ENCODE measurements around the gene ENPP5.
"Not testable (repeated sequence)": the region's sequence is repeated elsewhere in the genome, so short reads cannot be mapped to it uniquely, and the experiment has no call there.

The ENPP5 gene

DNA sequence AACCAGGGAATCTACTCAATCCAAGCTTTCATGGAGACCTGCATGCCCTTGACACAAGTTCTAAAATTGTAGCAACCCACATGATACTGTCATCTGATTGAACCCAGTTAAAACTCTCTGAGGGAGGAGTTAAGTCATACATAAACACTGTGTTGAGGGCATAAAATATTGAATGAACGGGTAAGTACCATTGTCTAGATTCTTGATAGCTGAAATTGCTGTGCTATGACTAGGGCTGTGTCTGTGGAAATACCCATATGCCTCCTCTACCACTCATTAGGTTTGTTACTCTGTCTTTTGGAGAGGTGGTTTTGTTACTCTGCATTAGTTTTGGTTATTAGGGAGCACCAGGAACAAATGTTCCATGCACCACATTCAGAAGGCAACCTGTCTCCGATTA is 33.4 kb downstream of the ENPP5 start:
- Histone ChIP-seq H3K27me3 (no peaks in the 10 kb centered on the region), H3K9me3 (no peaks in the 10 kb centered on the region), H3K4me1 (no peaks in the 10 kb centered on the region), H3K36me3 (no peaks in the 10 kb centered on the region), H3K4me3 (ENCODE audit: low read depth, low read length) (no peak overlapping the region)
- DNase-seq: no peak
- no peak for TF ChIP-seq CTCF (IDR thresholded peaks at IDR 0.05; ENCODE audit: low read depth, low read length)

GRCh38 chr6:46136831-46137230 is 33.9 kb downstream of the ENPP5 start:
- TF ChIP-seq CTCF (IDR thresholded peaks at IDR 0.05; ENCODE audit: low read depth, low read length): no peak
- H3K4me1 ChIP-seq: no peaks in the 10 kb centered on the region
- no peaks in the 10 kb centered on the region for H3K36me3 ChIP-seq
- no peak for DNase-seq
- H3K4me3 ChIP-seq (ENCODE audit: low read depth, low read length): no peak overlapping the region
- H3K9me3 ChIP-seq: no peaks in the 10 kb centered on the region
- no peaks in the 10 kb centered on the region for H3K27me3 ChIP-seq

DNA sequence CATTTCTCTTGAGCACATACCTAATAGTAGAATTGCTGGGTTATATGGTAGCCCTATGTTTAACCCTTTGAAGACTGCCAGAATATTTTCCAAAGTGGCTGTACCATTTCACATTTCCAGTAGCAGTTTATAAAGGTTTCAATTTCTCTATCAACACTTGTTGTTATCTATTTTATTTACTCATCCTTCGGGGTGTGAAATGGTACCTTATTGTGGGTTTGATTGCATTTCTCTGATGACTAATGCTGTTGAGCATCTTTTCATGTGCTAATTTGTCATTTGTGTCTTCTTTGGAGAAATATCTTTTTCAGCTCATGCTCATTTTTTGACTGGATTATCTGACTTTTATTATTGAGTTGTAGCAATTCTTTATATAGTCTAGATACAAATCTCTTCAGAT is 35.6 kb downstream of the ENPP5 start:
- TF ChIP-seq CTCF (IDR thresholded peaks at IDR 0.05; ENCODE audit: low read depth, low read length): no peak
- Histone ChIP-seq H3K9me3 (no peaks in the 10 kb centered on the region), H3K36me3 (no peaks in the 10 kb centered on the region), H3K4me3 (ENCODE audit: low read depth, low read length) (no peak overlapping the region), H3K4me1 (no peaks in the 10 kb centered on the region), H3K27me3 (no peaks in the 10 kb centered on the region)
- no peak for DNase-seq

GRCh38 chr6:46134216-46134615 is 36.6 kb downstream of the ENPP5 start:
- TF ChIP-seq CTCF (IDR thresholded peaks at IDR 0.05; ENCODE audit: low read depth, low read length): no peak
- Histone ChIP-seq H3K27me3 (no peaks in the 10 kb centered on the region), H3K36me3 (no peaks in the 10 kb centered on the region), H3K9me3 (no peaks in the 10 kb centered on the region; the same call in 1 of the 2 replicates), H3K4me1 (no peaks in the 10 kb centered on the region), H3K4me3 (ENCODE audit: low read depth, low read length) (no peak overlapping the region)
- DNase-seq: no peak

DNA sequence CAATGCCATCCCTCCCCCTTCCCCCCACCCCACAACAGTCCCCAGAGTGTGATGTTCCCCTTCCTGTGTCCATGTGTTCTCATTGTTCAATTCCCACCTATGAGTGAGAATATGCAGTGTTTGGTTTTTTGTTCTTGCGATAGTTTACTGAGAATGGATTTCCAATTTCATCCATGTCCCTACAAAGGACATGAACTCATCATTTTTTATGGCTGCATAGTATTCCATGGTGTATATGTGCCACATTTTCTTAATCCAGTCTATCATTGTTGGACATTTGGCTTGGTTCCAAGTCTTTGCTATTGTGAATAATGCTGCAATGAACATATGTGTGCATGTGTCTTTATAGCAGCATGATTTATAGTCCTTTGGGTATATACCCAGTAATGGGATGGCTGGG is 39.5 kb downstream of the ENPP5 start:
- H3K36me3 ChIP-seq; DNase-seq; H3K4me3 ChIP-seq (ENCODE audit: low read depth, low read length); H3K9me3 ChIP-seq; H3K27me3 ChIP-seq; H3K4me1 ChIP-seq: not testable (repeated sequence)

- H3K4me3 ChIP-seq (ENCODE audit: low read depth, low read length): peak overlapping the region; percentile 59; the same call in 1 of the 2 replicates
- H3K36me3 ChIP-seq: no peaks in the 10 kb centered on the region
- H3K4me1 ChIP-seq: no peaks in the 10 kb centered on the region
- DNase-seq: no peak
- no peak for TF ChIP-seq CTCF (IDR thresholded peaks at IDR 0.05; ENCODE audit: low read depth, low read length)
- no peaks in the 10 kb centered on the region; the same call in 1 of the 2 replicates for H3K9me3 ChIP-seq
- H3K27me3 ChIP-seq: no peaks in the 10 kb centered on the region; the same call in 1 of the 2 replicates
These were observed 40.1 kb downstream of the ENPP5 start for GRCh38 chr6:46130666-46131065.
